T-helper 2 cell treated with Interferon-gamma antibody and Interleukin-4, amounts not matched to agents 100 ng/mL and 5 ng/mL, for 36 hours (primary cell): ENCODE results near the gene ETNK2. TPM values are rescaled to one million over a fixed set of nuclear protein-coding genes. Genes with fewer than 3 reads are reported as not detected.

Experiments
- intact Hi-C: fragments of 100-400 bp; cut with micrococcal nuclease; formaldehyde crosslinking; loops from one replicate; pipeline ENCODE4 v1.15.1; 2023
- total RNA-seq: library from RNA; stranded (reverse); gene quantifications from 2 replicates; pipeline ENCODE4 v1.2.3, GENCODE V29; 2022

Gene ETNK2
- total RNA-seq, 1 donor from 2014 or later, result 0.16 TPM

DNA sequence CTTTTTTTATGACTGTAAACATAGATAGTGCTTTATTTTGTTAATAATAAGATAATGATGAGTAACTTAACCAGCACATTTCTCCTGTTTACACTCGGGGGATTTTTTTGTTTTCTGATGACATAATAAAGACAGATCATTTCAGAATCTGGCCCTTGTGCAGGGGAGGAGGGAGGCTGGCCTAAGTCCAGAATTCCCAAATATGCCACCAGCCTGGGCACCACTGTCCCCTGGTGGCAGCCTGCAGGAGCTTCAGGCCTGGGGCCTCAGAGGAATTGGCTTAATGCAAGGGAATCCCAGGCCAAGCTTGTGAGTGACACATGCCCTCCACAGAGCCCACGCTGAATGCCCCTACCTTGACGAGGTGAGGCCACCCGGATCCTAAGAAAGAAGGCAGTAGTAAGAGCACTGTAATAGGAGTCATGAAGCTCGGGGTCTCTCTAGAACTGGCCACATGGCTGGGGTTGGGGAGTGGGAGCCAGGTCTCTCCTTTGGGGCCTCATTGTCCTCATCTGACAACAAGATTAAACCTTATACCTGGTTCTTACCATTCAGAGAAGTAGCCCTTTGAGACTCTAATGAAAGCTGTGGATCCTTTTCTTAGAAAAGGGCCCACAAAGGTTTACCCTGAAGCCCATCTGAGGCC lies 24.1 kb downstream of the ETNK2 start:
- intact Hi-C loops, result no loop called here

DNA sequence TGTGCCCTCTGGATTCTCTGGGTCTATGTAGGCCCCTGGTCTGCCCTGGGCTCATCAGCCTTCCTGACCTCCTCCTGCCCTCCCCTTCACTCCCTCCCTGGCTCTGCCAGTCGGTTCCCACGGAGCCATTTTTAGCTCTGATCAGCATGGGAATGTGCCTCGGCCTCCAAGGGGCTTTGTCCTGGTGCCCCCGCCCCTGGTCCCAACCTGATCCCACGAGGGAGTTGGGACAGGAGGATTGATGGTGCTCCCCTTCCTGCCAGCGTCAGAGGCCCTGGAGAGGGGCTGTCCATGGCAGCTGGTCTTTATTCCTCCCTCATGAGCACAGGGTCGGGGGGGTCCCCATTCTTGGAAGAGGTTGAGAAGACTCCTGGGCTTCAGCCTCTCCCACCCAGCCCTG lies 24.9 kb downstream of the ETNK2 start:
- intact Hi-C loops, result no loop called here

GRCh38 chr1:204126386-204126785 lies 25.5 kb downstream of the ETNK2 start:
- intact Hi-C loops, result no loop called here

DNA sequence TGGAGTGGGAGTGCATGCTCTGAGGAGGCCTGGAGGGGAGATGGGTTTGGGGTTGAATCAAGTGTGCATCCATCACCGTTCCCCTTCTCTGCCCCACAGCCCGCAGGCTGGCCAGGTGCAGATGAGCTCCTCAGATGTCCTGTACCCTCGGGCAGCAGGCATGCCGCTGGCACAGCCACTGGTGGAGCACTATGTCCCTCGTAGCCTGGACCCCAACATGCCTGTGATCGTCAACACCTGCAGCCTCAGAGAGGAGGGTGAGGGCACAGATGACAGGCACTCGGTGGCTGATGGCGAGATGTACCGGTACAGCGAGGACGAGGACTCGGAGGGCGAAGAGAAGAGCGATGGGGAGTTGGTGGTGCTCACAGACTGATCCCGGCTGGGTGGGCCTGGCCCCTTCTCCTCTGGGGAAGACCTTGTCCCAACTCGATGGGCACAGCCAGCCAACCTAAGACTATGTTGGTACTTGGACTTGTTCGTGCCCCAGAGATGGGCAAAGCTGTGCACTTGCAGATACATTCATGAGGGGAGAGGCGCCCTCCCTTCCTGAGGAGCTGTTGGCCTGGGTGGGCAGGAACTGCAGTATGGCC lies 26.0 kb downstream of the ETNK2 start:
- intact Hi-C loops, result no loop called here

- intact Hi-C loops, result no loop called here
These were observed 27.2 kb downstream of the ETNK2 start for GRCh38 chr1:204124639-204125038.

- intact Hi-C loops, result no loop called here
These were observed 28.5 kb downstream of the ETNK2 start for GRCh38 chr1:204123376-204123775.

- intact Hi-C loops, result no loop called here
These were observed 29.8 kb downstream of the ETNK2 start for GRCh38 chr1:204121840-204122555.

DNA sequence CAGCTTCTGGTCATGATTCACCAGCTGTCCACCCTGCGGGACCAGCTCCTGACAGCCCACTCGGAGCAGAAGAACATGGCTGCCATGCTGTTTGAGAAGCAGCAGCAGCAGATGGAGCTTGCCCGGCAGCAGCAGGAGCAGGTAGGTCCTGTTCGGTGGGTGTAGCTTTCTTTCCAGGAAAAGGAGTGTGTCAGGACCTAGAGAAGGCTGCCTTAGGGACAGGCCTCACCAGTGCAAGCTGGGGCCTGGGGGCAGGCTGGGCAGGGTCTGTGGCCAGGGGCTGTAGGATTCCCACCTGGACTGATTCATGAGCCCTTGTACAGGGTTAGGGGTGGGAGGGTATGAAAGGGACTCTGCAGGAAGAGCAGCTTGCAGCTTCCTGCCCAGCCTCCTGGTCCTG lies 35.3 kb downstream of the ETNK2 start:
- intact Hi-C loops, result no loop called here

DNA sequence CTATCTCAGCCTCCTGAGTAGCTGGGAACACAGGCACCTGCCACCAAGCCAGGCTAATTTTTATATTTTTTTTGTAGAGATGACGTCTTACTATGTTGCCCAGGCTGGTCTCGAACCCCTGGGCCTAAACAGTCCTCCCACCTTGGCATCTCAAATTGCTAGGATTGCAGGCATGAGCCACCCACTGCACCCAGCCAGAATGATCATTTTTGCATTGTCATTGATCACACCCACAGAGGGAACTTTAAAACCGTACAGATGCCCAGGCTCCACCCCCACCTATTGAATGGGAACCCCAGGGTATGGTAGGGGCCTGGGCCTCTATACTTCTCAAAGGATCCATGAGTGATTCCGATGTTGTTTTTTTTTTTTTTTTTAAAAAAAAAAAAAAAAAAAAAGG lies 36.7 kb downstream of the ETNK2 start:
- intact Hi-C loops, result no loop called here

GRCh38 chr1:204114606-204115005 lies 37.2 kb downstream of the ETNK2 start:
- intact Hi-C loops, result no loop called here

DNA sequence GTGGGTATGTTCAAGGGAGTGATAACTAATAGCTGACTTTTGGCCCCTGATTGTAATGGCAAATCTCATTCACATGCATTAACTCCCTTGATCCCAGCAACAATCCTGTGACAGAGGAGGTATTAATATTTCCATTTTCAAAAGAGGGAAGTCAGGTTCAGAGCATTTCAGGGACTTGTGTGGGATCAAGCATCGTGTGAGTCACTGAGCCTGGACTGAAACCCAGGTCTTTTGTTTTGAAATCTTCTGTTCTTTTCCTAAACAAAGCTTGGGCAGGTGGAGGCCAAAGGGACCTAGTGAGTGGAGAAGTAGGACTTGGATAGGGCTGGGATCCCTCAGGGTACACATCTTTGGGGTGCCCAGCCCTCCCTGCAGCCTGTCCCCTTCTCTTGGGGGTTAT lies 37.9 kb downstream of the ETNK2 start:
- intact Hi-C loops, result no loop called here

DNA sequence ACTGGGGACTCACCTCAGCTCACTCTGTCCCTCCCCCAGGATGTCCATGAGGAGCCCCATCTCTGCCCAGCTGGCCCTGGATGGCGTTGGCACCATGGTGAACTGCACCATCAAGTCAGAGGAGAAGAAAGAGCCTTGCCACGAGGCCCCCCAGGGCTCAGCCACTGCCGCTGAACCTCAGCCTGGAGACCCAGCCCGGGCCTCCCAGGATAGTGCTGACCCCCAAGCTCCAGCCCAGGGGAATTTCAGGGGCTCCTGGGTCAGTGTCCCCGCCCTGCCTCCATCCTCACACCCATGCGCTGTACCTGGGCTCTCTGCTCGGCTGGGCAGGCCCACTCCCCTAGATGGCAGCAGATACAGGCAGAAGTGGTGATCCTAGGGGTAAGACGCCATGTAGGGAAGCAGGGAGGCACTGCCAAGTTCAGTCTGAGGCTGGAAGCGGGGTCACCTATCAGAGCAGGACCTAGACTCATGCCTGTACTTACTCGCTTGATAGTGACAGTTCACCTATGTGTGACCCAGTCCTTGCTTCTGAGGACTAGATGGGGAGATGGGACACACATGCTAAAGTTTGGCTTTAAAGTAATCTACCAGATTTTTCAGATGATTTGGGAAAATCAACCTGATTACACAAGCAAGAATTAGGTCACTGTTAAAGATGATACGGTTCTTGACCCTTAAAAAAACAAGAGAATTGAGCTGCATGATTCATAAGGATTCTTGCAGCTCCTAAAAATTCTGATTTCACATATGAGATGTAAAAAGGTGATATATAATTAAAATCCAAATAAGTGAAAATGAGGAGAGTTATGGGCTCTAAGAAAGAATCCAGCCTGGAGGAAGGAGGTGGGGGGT lies 38.7 kb downstream of the ETNK2 start:
- intact Hi-C loops, result no loop called here

GRCh38 chr1:204110894-204111633 lies 40.8 kb downstream of the ETNK2 start:
- intact Hi-C loops, result no loop called here

- intact Hi-C loops, result no loop called here
These were observed 43.3 kb downstream of the ETNK2 start for GRCh38 chr1:204108312-204109141.

- intact Hi-C loops, result no loop called here
These were observed 44.0 kb downstream of the ETNK2 start for GRCh38 chr1:204107892-204108291.

GRCh38 chr1:204106825-204107224 lies 45.0 kb downstream of the ETNK2 start:
- intact Hi-C loops, result no loop called here

GRCh38 chr1:204105131-204105515 lies 46.7 kb downstream of the ETNK2 start:
- intact Hi-C loops, result no loop called here

DNA sequence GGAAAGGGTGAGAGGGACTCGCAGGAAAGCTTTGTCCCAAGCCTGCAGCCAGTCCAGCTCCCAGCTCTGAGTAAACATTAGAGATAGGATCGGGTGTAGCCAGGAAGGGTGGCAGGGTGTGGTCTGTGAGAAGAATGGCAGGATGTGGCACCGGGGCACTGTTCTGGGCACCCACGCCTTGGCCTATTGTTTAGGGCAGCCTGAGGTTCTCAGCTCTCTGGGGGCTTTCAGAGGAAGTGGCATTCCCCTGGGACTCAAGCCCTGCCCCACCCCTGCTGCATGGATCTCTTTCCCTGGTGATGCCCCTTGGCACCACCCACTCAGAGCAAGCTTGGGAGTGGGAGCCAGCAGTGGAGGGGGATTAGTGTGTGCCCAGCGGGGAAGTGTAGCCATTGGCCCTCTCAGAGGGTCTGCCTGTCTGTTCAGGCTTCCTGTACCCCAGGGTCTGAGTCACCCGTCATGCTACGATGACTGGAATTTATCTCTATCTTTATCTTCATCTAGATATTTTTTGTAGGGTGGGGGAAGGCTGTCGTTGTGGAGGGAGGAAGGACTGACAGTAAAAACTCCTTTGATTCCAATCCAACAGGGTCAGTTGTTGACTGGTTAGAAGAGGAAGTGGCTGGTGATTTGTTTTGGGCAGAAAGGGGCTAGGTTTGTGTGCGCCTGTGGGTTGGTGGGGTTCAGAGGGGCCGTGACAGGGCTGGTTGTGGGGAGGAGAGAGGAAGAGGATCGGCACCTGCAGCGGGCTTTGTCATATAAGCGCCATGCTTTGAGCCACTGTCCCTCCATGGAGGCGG lies 47.3 kb downstream of the ETNK2 start:
- intact Hi-C loops, result no loop called here

GRCh38 chr1:204103431-204103741 lies 48.5 kb downstream of the ETNK2 start:
- intact Hi-C loops, result no loop called here
